Stimulated activated naive CD4-positive, alpha-beta T cell treated with Interleukin-2 at 50 U/mL for 16 hours (primary cell): ENCODE data around the gene ZNHIT1.
"Not testable (repeated sequence)": the region's sequence is repeated elsewhere in the genome, so short reads cannot be mapped to it uniquely, and the experiment has no call there.

Source experiments
- DNase-seq: peaks from one replicate; lab custom pipeline; 2025; lab: John Stamatoyannopoulos, UW

Gene ZNHIT1

DNA sequence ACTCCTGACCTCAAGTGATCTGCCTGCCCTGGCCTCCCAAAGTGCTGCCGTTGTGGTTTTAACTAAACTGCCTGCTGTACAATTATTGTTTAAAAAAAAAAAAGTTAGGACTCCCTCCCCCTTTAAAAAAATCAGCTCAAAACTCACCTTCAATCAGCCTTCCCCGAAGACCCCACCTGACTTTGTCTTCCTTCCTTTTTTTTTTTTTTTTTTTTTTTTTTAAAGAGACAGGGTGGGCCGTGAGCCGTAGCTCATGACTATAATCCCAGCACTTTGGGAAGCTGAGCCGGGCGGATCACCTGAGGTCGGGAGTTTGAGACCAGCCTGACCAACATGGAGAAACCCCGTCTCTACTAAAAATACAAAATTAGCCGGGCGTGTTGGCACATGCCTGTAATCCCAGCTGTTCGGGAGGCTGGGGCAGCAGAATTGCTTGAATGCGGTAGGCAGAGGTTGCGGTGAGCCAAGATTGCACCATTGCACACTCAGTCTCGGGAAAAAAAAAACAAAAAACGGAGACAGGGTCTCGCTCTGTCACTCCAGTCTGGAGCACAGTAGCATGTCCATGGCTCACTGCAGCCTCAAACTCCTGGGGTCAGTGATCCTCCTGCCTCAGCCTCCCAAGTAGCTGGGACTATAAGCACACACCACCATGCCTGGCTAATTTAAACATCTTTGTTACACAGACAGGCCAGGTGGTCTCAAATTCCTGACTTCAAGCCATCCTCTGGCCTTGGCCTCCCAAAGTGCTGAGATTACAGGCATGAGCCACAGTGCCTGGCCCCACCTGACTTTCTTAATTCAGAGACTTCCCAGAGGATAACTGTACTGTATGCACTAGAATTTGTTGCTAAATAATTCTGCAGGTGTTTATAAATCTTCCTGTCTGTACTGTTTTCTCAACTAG lies 23.7 kb downstream of the ZNHIT1 start:
- DNase-seq, result no peak

DNA sequence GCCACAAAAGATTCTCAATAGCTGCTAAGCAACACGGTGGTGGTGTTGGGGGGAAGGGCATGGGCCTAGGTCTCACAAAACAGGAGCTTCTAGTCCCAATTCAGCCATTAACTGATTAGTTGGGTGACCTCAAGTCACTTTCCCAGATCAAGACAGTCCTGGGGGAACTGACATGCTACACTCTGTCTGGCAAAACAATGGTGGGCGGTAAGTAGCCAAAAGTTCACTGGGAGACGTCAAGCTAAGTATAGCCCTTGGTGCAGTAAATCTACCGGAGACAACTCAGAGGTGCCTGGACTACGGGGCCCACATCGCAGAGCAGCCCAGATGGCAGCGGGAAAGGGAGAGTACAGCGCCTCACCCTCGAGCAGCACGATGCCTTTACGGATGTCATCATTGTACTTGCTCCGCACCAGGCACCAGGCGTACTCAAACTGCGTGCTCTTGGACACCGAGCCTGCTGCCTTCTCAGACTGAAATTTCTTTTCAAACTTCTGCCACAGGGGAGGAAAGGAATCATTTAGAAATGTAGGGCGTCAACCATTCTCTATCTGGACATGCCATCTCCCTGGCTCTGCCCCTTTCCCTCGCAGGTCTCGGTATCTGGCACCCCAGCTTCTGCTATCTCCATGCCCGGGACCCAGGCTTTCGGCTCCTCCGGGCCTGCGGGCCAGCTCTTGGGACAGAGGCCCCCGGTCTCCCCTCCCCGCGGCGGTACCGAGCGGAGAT lies 25.8 kb downstream of the ZNHIT1 start:
- DNase-seq, result no peak

DNA sequence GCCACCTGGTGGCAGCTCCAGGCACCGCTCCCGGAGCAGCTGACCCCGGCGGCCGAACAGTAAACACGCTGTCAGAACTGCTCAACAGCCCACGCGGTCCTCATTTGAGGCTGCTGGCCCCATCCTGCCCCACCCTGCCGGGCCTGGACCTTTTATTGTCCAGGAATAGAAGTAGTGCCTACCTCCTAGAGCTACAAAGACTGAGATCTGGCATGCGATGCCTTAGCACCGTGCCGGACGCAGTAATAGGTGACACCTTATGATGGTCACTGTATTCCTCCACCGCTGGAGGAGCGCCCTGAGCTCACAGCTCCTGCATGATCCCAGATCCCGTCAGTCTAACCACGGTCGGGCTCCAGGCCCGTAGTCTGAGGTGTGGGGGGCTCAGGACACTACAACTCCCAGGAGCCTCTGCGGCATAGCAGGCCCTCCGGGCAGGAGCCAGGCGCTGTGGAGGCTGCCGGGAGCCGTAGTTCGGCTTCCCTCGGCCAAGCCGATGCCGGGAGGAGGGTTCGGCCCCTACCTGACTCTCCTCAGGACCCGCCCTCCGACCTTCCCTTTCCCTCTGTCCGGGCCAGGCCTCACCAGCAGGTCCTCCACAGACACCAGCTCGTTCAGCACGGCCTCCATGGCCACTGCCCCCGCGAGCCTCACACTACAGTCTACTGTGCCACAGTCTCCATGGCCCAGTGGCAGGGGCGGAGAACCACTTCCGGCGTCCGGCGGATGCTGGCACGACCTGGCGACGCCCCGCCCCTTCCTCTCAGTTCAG lies 26.6 kb downstream of the ZNHIT1 start, which contains the start of gene FIS1:
Gene FIS1, minus strand, starts transcription at position 707 of the 772 bp plus-strand sequence. Its CDS starts 77 bp downstream, at position 630.
- DNase-seq, result peak; percentile 93

DNA sequence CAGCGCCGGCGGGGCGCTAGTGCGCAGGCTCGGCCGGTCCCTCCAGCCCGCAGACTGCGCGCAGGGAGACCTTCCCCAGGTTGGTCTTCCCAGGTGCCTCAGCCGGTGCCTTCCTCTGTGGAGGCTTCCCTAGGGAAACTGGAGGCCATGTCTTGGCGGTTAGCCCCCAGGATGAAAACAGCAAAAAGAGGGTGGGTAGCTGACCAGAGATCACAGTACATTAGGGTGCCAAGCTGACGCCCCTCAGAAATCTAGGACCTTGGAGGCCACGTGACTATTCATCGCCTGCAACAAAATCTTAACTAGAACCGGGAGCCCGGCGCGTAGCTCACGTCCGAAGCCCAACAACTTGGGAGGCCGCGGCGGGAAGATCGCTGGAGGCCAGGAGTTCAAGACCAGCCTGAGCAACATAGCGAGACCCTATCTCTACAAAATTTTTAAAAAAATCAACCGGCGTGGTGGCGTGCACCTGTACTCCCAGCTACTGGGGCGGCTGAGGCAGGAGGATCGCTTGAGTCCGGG lies 27.2 kb downstream of the ZNHIT1 start:
- no peak for DNase-seq

DNA sequence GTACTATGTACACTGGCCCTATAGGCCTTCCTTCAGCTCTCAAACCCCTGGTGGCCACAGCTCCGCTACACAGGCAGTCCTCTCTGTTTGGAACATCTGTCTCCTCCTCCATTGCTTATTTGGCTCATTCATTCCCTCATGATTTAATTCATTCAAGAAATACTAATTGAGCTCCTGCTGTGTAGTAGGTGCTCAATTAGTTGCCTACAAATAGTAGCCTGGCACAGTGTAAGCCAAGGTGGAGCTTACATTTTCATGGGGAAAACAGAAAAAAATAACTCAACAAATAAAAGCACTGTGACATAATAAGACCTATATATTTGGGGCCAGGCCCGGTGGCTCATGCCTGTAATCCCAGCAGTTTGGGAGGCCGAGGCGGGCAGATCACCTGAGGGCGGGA lies 30.3 kb downstream of the ZNHIT1 start:
- no peak for DNase-seq

DNA sequence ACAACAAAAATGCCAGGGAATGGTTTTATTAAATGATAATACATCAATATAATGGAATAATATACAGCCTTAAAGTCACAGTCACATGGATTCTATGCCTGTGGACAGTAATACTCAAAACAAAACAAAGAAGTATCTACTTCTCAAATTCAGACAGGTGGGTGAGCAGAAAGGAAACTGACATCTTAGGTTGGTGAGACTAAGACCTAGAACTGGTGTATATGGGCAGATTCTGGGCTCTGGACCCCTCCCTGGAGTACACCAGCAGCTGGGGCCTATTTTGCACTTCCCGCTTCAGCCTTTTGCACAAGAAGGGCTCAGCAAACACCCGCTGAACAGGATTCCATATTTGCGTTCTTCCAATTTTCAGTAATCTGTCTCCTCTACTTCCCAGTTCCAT lies 32.4 kb downstream of the ZNHIT1 start:
- DNase-seq, result no peak

DNA sequence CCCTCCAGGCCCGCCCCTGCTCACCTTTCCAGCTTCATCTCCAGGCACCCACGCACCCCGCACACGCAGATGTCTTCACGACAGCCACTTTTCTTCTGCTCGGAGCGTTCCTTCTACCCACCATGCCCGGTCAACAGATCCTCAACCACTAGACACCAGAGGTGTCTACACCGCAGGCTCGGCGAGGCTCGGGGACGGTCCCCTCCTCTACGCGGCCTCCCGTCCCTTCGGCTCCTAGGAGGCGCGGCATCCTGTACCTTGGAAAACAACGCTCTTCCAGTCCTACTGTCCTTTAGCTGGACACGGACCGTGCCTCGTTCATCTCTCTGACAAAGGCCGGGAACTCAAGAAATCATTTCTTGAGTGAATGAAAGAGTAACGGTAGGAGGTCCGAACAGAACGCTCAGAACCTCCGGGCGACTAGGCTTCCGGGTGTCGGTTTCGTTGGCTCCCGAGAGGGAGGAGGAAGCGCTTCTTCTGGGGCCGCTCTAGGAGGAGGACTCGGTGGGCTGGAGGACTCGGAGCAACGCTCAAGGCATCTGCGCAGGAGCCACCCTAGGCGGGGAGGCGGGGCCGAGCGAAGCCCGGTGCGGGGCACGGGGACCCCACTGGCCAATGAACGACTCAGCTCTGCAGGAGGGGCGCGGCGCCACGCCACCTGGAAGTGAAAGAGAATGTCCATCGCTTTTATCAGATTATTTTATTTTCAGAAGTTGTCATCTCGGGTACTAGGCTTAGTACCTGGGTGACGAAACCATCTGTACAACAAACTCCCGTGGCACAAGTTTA lies 34.1 kb downstream of the ZNHIT1 start:
- peak; percentile 99 for DNase-seq

DNA sequence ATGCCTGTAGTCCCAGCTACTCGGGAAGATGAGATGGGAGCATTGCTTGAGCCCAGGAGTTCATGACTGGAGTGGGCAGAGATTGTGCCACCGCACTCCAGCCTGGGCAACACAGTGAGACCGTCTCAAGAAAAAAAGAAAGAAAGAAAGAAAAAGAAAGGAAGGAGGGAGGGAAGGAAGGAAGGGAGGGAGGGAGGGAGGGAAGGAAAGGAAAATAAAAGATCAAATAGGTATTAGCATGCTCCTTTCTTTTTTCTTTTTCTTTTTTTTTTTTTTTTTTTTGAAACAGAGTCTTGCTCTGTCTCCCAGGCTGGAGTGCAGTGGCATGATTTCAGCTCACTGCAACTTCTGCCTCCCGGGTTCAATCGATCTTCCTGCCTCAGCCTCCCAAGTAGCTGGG lies 35.2 kb downstream of the ZNHIT1 start:
- not testable (repeated sequence) for DNase-seq

DNA sequence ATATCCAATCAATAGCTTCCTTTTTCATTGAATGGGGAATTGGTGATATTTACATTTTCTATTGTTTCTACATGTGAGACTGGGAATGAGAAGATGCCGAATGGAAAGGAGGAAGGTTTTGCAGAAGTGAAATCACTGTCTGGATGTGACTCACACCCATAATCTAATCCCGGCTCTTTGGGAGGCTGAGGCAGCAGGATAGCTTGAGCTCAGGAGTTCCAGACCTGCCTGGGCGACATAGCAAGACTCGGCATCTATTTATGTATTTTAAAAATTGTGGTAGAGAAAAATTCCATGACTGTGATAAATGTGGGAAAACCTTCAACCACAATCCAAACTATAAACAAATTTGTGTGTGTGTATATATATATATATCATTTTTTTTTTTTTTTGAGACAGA lies 37.8 kb downstream of the ZNHIT1 start:
- DNase-seq, result no peak

DNA sequence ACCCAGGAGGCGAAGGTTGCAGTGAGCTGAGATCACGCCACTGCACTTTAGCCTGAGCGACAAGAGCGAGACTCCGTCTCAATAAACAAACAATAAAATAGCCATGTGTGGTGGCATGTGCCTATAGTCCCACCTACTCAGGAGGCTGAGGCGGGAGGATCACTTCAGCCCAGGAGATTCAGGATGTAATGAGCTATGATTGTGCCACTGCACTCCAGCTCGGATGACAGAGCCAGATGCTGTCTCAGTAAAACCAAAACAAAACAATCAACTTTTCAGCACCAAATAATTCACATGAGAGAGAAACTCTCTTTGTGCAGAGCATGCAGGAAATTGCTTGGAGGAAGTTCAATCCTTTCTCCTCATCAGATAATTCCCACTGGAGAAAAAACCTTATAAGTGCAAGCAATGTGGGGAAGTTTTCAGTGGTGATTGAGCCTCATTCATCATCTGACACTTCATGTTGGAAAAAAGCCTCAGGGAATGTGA lies 40.3 kb downstream of the ZNHIT1 start:
- no peak for DNase-seq

DNA sequence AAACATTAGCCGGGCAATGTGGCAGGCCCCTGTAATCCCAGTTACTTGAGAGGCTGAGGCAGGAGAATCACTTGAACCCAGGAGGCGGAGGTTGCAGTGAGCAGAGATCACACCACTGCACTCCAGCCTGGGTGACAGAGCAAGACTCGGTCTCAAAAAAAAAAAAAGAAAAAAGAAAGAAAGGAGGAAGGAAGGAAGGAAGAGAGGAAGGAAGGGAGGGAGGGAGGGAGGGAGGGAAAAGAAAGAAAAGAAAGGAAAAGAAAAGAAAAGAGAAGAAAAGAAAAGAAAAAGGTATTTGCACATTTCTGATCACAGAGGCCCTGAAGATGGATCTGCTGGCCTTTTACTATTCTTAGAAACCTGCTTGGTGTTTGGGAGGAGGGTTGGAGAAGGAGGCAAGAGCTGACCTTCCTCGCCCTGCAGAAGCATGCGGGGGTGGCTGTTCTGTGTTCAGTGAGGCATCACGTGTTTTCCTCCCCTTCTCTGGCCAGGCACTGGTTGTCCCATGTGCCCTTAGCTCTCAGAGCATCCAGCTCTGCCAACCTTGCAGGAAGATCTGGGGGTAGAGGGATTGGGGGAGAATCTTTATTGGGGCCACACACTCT lies 46.2 kb downstream of the ZNHIT1 start:
- not testable (repeated sequence) for DNase-seq

DNA sequence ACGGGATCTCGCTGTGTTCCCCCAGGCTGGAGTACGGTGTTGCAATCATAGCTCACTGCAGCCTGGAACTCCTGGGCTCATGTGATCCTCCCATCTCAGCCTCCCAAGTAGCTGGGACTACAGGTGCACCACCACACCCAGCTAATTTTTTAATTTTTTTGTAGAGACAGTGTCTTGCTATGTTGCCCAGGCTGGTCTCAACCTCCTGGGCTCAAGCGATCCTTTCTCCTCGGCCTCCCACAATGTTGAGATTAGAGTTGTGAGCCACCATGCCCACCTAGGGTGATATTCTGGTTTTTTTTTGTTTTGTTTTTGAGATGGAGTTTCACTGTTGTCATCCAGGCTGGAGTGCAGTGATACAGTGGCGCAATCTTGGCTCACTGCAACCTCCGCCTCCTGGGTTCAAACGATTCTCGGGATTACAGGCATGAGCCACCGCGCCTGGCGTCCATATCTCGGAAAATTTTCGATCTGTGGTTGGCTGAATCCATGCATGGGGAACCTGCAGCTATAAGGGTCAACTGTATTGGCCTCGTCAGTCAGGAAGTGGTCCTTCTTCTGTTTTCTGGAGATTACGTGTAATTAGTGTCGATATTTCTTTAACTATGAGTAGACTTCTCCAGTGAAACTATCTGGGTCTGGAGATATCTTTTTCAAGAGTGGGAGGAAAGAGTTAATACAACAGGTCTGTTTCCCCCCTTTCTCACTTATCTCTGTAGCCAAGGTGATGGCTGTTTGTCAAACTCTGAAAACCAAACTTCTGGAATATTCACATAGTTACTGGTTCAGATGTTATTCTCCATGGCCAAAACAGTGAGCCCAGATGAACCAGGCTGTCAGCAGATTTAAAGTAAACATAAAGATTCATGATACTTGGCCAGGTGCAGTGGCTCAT lies 47.9 kb downstream of the ZNHIT1 start:
- no peak for DNase-seq

DNA sequence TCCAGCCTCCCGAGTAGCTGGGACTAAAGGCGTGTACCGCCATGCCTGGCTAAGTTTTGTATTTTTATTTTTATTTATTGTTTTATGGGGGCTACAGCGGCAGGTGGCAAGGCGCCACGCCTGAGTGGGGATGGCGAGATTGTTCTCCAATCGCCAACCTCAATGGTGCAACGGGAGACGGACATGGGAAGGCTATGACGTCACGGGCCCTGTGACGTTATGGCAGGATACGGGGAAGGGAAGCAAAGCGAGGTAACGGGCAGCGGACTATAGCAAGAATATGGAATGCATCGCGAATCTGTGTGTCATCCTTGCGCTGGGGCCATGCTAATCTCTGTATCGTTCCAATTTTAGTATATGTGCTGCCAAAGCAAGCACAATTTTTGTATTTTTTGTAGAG lies 51.7 kb downstream of the ZNHIT1 start:
- no peak for DNase-seq

DNA sequence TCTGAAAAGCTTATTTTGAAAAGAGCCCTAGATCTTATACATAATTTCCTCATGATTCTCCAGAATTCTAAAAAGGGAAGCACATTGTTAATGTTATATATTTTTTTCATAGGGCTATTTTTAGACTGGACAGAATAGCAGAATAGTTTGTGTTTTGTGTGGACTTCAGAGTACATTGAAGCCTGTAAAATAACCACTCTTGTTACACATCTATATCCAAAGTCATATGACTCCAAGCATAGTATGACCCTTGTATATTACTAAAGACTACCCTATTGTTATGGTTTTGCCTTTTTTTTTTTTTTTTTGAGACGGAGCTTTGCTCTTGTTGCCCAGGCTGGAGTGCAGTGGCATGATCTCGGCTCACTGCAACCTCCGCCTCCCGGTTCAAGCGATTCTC lies 53.1 kb downstream of the ZNHIT1 start:
- no peak for DNase-seq

DNA sequence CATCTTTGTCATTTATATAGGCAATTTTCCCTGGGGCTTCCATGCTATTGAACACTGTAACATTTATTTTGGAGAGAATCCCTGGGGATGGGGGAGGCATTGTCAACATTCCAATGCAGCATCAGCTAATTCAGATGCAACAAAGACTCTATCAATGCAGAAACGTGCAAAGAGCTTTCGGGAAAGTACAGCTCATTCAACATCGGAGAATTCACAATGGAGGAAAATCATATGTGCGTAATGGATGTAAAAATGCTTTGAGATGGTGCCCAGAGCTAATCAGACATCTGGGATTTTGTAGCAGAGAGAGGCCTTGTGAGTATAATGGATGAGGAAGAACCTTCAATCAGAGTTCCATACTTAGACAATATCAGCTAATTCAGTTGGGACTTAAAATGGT lies 55.2 kb downstream of the ZNHIT1 start:
- no peak for DNase-seq
